Stimulated activated CD4-positive, alpha-beta T cell treated with anti-CD3 and anti-CD28 coated beads, Interleukin-1b, Interleukin-23, amount 100 ng/mL, for 24 hours (primary cell): ENCODE measurements around the gene SMARCA5.
"Not testable (repeated sequence)": the region's sequence is repeated elsewhere in the genome, so short reads cannot be mapped to it uniquely, and the experiment has no call there.

Experiments used
- DNase-seq, 4 experiments: peaks; one replicate each; pipeline ENCODE4 v3.0.0-alpha.2; 2020; ENCODE audit warnings: low read depth in 4 of 4, low spot score in 1 of 4

Gene SMARCA5, protein sequence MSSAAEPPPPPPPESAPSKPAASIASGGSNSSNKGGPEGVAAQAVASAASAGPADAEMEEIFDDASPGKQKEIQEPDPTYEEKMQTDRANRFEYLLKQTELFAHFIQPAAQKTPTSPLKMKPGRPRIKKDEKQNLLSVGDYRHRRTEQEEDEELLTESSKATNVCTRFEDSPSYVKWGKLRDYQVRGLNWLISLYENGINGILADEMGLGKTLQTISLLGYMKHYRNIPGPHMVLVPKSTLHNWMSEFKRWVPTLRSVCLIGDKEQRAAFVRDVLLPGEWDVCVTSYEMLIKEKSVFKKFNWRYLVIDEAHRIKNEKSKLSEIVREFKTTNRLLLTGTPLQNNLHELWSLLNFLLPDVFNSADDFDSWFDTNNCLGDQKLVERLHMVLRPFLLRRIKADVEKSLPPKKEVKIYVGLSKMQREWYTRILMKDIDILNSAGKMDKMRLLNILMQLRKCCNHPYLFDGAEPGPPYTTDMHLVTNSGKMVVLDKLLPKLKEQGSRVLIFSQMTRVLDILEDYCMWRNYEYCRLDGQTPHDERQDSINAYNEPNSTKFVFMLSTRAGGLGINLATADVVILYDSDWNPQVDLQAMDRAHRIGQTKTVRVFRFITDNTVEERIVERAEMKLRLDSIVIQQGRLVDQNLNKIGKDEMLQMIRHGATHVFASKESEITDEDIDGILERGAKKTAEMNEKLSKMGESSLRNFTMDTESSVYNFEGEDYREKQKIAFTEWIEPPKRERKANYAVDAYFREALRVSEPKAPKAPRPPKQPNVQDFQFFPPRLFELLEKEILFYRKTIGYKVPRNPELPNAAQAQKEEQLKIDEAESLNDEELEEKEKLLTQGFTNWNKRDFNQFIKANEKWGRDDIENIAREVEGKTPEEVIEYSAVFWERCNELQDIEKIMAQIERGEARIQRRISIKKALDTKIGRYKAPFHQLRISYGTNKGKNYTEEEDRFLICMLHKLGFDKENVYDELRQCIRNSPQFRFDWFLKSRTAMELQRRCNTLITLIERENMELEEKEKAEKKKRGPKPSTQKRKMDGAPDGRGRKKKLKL

DNA sequence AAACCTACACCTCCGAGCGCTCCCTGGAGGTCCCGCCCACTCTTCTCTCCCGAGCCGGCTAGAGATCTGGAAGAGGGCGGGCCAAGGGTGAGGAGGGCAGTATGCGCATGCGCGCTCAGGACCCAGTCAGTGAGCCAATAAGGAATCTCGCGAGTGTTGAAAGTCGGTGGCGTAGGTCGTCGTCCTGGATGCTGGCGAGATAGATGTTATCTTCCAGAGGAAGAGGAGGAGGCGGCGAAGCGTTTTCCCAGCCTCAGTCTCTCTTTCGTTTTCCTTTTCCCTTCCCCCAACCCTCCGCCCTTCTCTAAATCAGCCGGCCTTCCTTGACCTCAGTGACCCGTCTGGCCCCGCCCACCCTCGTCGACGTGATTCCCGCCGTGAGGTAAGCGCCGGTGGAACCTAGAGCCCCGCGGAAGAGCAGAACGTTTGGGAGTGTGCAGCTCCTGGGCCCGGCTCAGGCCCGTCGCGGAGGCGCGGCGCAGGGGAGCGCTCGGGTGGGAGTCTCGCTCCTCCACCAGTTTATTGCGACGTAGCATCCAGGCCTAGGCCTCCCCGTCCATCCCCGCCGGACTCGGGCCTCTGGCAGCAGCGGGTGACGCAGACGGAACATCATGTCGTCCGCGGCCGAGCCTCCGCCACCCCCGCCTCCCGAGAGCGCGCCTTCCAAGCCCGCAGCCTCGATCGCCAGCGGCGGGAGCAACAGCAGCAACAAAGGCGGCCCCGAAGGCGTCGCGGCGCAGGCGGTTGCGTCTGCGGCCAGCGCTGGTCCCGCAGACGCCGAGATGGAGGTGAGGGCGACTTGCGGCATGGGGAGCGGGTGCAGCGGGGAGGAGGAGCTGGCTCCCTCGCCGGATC is at the start of gene SMARCA5:
SMARCA5 (plus strand) TSS at position 389 of the 855 bp plus-strand sequence; CDS start at position 612, 223 bp downstream.
- peak; percentile 86 to 93 (median 90) for DNase-seq

DNA sequence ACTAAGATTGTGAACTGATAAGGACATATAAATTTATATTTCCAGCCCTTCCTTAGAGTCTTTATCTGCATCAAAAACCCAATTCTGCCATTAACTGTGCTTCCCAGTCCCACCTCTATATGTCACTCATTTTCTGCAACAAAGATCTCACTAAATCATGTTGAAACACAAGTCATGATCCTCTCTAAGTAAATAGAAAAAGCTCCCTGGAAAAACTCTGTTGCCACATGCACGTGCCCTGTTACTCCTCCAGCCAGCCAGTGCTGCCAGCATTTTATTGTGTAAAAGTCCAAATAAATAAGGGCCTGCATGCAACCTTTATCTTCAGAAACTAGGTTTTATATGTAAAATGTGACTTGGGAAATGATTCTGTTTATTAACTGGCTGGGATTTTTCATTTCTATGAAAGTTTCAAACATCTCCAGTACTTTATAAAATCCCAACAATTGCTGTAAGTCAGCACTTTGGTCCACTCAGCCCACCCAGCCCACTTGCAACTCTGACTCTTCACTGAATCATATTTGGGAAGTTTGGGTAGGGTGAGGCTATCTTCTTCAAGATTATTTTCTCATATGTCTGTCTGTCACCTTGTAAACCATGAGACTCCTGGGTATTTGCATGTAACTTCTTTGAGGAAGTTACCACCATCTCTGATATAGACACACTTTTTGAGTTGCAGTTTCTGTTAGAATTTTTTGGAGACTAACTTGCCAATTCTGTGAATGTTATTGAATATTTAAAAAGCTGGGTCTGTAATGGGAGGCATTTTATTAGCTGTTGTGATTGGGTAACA is 40.0 kb upstream of the SMARCA5 start:
- DNase-seq, result no peak

DNA sequence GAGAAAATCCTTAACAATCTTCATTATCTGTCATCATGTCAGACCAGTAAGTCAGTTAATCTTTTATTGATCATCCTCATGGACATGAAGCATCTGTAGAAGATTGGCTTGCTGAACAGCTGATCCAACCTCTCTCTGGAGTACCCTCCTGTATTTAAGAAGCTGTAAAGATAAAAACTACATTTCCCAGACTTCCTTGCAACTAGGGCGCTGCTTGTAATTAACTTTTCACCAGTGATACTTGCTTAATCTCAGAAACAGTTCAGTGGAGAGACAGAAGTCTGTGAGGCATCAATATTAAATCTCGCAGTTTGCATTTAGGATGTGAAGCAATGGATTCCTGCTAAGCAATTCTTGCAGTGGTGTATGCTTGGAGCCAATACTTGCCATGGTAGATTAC is 36.0 kb upstream of the SMARCA5 start:
- DNase-seq, result no peak

DNA sequence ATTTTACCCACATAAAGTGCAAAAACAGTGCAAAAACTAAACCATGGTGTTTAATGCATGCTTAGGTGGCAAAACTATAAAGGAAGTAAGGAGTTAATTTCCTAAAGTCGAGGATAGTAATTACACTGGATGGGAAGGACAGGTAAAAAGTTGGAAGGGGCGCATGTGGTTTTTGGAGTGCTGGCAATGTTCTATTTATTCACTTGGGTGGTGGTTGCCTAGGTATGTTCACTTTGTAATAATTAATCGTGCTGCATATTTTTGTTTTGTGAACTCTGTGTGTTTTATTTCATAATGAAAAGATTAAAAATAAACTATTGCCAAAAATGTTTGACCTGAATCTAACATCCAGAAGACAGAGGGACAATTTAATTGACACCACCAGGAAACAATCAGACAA is 32.1 kb upstream of the SMARCA5 start:
- no peak for DNase-seq

DNA sequence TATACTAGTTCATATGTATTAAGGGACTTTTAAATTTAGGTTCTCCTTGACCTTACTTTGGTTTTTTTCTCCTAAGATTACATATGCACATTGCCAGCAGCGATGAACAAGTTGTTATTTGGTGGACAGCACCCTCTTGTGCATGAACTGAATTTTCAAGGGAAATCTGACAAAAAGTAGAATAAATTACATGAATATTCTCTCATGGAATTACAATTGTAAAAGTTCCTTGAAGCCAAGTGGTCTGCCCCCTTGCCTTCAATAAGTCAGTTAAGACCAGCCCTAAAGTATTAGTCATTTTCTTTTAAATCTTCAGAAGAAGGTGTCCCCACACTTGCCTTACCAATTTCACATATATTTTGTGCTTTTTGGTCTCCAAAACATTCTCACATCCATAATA is 30.7 kb upstream of the SMARCA5 start:
- DNase-seq, result no peak

DNA sequence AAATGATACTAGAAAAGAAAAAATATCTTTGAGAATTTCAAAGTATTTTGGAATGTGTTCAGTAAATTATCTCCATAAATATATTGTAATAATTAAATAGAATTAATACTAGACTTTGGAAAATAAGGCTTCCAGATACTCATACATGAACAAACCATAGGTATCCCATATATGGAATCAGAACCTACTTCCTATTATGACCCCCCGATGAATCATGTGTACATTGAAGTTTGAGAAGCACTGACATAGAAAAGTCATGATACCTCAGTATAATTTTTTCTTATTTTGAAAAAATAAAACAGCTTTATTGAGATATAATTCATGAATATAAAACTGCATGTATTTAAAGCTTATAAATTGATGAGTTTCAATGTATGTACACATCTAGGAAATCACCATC is 27.2 kb upstream of the SMARCA5 start:
- no peak for DNase-seq

DNA sequence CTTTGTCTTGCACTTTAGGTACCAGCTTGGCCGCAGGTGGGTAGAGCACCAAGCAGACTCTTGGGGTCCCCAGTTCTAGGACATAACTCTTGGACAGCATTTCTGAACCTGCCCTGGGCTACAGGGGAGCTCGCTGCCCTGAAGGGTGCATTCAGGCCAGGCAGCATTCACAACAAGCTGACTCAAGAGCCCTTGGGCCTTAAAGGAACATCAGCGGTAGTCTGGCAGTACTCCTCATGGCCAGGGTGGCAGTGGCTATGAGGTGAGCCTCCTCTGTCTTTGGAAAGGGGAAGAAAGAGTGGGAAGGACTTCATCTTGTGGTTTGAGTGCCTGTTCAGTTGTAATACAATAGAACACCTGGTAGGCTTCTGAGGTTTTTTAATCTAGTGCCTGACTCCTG is 24.8 kb upstream of the SMARCA5 start:
- no peak for DNase-seq

DNA sequence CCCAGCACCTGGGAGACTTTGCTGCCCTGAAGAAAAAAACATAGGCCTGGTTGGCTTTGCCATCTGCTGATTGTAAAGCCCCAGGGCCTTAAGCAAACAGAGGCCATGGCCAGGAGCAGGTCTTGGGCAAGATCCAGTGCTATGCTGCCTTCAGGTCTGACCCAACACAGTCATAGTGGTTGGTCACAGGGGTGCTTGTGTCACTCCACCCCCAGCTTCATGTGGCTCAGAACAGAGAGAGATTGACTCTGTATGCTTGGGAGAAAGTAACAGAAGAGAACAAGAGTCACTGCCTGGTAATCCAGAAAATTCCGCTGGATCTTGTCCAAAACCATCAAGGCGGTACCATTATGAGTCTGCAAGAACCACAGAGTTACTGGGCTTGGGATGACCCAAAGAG is 24.4 kb upstream of the SMARCA5 start:
- no peak for DNase-seq

DNA sequence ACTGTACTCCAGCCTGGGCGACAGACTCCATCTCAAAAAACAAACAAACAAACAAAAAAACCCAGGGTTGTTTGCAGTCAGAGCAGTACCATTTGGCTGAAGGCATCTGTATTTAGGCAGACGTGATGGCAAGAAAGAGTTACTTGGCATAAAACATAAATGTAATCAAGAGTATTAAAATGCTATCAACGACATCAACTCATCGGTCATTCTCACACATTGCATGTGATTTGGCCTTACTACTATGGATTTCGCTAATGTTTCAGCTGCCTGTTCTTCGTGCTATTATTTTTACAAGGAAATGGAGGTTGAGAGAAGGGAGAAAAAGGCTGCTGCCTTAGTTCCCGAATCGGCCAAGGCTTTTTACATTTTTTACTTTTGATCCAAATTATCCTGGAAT is 15.5 kb upstream of the SMARCA5 start:
- no peak for DNase-seq

DNA sequence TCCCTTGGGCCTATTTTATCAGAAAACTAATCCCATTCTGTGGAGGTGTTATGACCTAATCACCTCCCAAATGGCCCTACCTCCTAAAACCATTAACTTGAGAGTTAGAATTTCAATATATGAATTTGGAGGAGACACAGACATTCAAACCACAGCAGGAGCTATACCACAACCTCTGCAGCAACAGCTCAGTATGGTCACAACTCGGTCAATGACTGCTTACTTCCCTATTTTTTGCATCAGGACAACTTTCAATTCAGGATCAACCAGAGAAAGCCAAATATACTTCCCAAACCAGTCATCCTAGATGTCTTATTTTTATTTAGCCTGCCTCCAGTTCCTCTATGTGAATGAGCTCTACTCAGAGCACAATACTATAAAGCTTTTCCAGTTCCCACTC is 11.3 kb upstream of the SMARCA5 start:
- DNase-seq, result no peak

DNA sequence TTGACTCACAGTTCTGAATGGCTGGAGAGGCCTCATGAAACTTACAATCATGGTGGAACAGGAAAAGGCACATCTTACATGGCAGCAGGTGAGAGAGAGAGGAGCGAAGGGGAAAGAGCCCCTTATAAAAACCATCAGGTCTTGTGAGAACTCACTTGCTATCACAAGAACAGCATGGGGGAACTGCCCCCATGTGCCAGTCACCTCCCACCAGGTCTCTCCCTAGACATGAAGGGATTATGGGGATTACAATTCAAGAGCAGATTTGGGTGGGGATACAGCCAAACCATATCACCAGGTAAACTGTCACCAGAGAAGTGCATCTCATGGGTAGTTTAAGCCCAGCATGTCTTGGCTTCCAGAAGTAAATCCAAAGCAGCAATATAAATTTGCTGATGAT is 7.5 kb upstream of the SMARCA5 start:
- DNase-seq, result no peak

DNA sequence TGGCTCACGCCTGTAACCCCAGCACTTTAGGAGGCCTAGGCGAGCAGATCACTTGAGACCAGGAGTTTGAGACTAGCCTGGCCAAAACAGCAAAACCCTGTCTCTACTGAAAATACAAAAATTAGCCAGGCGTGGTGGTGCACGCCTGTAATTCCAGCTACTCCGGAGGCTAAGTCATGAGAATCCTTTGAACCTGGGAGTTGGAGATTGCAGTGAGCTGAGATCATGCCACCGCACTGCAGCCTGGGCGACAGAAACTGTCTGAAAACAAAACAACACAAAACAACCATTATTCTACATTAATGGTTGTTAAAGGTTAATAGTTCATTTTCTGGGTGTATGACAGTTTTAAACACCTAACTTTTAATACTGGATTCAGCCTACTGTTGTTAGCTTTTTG is 1.6 kb upstream of the SMARCA5 start:
- DNase-seq, result no peak

DNA sequence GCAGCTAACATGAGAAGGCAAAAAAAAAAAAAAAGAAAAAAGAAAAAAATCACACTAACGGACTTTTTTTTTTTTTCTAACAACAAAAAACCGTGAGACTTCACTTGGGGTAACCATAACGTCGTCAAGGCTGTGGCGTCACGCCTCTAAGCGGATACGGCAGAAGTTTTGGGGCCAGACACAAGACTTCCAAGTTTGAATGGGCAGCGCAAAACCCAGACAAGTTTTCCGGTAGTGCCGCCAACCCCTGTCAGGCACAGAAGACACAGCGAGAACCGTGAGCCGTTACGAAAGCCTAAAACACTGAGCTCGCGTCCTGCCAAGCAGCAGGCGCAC is 556 bp upstream of the SMARCA5 start:
- no peak for DNase-seq

DNA sequence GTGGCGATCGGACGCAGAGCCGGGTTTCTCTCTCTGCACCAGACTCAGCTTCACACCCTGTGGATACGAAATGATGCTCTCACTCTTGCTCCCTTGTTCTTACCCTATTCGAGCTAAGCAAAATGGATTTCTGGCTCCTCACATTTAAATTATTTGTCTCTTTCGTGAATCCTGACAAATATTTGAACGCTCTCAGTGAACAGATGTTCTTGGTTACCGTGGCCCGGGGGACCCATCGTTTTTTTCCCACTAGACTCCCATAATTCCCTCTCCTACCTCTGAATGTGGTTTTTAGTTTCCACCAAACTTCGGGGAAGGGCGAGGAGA is 630 bp downstream of the SMARCA5 start:
- no peak for DNase-seq

DNA sequence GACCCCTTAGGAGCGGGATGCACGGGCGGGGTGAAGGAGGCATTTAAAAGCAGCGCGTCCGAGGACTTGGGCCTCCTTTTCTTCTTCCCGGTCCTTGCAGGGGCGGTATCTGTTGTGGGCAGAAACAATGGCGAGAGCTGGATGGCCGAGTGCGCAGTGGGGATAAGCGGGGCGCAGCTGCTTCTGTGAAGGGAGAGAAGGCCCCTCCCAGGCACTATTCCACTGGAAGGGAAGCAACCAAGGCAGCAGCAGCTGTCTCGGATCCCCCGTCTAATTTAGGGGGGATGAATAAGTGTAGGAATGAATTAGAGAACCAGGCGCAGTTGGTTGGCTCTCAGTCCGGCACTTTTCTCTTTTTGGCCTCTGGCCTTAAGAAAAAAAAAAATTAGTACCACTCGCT is 995 bp downstream of the SMARCA5 start:
- DNase-seq, result peak in 1 of 4 experiments; percentile 5

DNA sequence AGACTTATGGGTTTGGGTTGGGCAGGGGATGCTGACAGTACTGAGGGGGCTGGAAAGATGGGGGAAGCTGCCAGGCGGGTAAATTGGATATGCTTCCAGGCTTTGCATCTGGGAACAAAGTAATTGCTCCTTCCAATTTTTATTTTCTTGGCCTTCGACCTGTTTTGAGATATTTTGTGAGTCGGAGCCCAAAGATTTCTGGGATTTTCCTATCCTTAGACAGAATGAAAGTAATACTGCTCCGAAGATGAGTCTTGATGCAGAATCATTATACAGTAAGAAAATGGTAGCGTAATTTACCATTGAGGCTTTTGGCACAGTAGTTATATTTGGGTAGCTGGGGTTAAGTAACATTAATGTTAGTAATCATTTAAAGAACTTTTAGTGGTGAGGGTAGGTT is 1.4 kb downstream of the SMARCA5 start:
- no peak for DNase-seq

DNA sequence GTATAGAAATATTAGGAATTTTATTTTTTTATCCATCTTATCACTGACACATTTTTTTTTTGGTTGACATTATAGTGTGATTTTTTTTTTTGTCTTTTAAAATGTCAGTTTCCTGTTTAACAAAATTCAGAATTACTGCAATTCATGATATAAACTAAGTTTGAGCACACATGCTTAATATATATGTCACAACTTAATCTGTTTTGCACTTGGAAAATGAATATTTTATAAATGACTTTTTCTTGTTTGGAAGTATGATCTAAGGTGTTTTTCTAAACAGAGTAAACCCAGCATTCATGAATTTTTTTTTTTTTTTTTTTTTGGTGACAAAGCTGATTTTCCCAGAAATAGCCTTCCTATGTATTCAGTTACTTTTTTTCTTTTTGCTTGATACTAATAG is 2.4 kb downstream of the SMARCA5 start:
- no peak for DNase-seq

DNA sequence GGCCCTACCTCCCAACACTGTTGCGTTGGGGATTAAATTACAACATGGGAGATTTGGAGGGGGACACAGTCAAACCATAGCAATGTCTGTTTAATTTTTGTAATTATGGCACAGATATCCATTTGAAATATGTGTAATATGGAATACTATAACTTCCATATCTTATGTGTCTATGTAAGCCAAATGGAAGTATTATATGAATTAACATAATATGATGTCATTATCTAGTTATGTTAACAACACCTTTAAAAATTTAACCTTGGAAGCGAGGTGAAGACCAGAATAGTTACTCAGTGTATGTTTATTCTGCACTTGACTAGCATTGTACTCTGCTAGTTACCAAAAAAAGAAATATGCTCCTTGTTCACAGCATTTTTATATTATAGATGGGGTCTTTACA is 4.3 kb downstream of the SMARCA5 start:
- no peak for DNase-seq

DNA sequence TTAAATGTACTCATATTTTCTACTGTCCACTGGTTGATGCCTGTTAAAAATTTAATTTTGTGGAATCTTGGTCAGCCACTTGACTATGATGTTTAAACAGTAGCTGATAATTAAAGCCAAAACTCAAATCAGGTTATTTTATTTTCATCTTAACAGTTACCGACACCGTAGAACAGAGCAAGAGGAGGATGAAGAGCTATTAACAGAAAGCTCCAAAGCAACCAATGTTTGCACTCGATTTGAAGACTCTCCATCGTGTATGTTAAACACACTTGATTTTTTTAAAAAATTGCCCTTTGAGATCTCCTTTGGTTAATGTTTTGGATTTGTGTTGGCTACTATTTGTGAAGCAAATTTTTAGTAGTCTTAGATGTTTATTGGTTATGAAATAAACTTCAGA is 10.7 kb downstream of the SMARCA5 start:
- no peak for DNase-seq

DNA sequence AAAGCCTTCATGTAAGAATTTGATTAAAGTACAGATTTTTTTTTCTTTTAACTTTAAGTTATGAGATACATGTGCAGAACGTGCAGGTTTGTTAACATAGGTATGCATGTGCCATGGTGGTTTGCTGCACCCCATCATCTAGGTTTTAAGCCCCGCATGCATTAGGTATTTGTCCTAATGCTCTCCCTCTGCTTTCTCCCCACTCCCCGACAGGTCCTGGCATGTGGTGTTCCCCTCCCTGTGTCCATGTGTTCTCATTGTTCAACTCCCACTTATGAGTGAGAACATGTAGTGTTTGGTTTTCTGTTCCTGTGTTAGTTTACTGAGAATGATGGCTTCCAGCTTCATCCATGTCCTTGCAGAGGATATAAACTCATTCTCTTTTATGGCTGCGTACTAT is 14.5 kb downstream of the SMARCA5 start:
- not testable (repeated sequence) for DNase-seq

DNA sequence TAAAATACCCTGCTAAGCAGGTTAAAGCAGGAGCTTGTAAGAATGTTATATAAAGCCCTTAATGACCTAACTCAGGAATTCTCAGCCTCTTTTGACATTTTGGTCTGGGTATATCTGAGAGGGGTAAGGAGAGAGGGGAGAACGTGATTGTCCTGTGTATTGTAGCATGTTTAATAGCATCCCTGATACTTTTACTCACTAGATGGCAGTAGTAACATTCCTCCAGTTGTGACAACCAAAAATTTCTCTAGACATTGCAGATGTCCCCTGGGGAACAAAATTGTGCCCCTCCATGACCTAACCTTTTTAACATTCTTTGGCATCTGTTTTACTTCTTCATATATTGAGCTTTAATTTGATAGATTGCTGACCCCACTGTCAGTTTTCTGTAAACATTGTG is 17.9 kb downstream of the SMARCA5 start:
- DNase-seq, result no peak
